SU-DHL-6 (cell line): ENCODE measurements around the gene RANGAP1.

Experiments used
- CTCF ChIP-seq: fragments of 200-600 bp; sonication (generic); IDR thresholded peaks from one replicate; pipeline ENCODE4 v1.5.1; 2017; ENCODE audit warnings: antibody characterized with exemption, mild to moderate bottlenecking, low read length, moderate library complexity; ENCODE audit not compliant: insufficient read depth, poor library complexity, severe bottlenecking
- EZH2phosphoT487 ChIP-seq: fragments of 200-600 bp; sonication (generic), shearing (Covaris generic); conservative IDR thresholded peaks from 2 replicates; pipeline ENCODE4 v1.6.1; 2018; ENCODE audit warnings: mild to moderate bottlenecking, antibody characterized with exemption, low read length, moderate library complexity, mixed read lengths

GRCh38 chr22:41245917-41246499 lies 40.0 kb downstream of the RANGAP1 start:
- no peak for TF ChIP-seq CTCF
- no peak for TF ChIP-seq EZH2phosphoT487
